Adipocyte (in vitro differentiated cells): ENCODE data around the gene PPP1R12C.

Experiments used
- DNase-seq: peaks from one replicate; pipeline ENCODE4 v3.0.0-alpha.2; 2015; ENCODE audit warnings: low read depth
- H3K27me3 ChIP-seq: replicated peaks from 2 replicates; pipeline ENCODE4 v1.7.0; 2013; ENCODE audit warnings: mild to moderate bottlenecking, low read length, moderate library complexity; ENCODE audit not compliant: control insufficient read depth, insufficient read depth
- H3K36me3 ChIP-seq: 2 replicates; pipeline ENCODE4 v1.7.0; 2013; ENCODE audit warnings: low read length, mild to moderate bottlenecking, moderate library complexity; ENCODE audit not compliant: control insufficient read depth, insufficient read depth, severe bottlenecking
- H3K4me1 ChIP-seq: 2 replicates; pipeline ENCODE4 v1.7.0; 2013; ENCODE audit warnings: mild to moderate bottlenecking, low read length, moderate library complexity; ENCODE audit not compliant: control insufficient read depth, insufficient read depth
- H3K4me3 ChIP-seq: 2 replicates; pipeline ENCODE4 v1.7.0; 2013; ENCODE audit warnings: mild to moderate bottlenecking, low read length, moderate library complexity
- H3K9ac ChIP-seq: 2 replicates; pipeline ENCODE4 v1.7.0; 2013; ENCODE audit warnings: mild to moderate bottlenecking, low read length, moderate library complexity
- H3K9me3 ChIP-seq: 2 replicates; pipeline ENCODE4 v1.7.0; 2013; ENCODE audit warnings: mild to moderate bottlenecking, low read length, moderate library complexity; ENCODE audit not compliant: control insufficient read depth

Gene PPP1R12C

DNA sequence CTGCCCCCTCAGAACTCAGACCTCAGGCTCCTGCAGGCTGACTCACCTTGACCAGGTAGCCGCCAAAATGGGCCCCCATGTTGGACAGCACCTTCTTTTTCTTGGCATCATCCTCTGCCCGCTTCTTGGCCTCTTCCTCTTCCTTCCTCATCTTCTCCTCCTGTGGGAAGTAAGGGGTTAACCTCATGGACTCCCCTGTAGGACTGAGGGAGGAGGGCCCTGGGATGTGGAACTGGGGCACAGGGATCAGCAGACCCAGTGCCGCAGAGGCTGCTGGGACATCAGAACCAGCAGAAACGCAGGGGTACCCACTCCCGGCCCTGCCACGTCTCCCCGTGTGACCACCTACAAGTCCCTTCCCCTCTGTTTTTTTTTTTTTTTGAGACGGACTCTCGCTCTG, 20.5 kb upstream of the PPP1R12C start:
- Histone ChIP-seq H3K9ac (no peak overlapping the region), H3K27me3 (peaks cover 47% of the 10 kb centered on the region), H3K9me3 (no peaks in the 10 kb centered on the region), H3K36me3 (no peaks in the 10 kb centered on the region), H3K4me3 (no peak overlapping the region), H3K4me1 (no peaks in the 10 kb centered on the region)
- no peak for DNase-seq

DNA sequence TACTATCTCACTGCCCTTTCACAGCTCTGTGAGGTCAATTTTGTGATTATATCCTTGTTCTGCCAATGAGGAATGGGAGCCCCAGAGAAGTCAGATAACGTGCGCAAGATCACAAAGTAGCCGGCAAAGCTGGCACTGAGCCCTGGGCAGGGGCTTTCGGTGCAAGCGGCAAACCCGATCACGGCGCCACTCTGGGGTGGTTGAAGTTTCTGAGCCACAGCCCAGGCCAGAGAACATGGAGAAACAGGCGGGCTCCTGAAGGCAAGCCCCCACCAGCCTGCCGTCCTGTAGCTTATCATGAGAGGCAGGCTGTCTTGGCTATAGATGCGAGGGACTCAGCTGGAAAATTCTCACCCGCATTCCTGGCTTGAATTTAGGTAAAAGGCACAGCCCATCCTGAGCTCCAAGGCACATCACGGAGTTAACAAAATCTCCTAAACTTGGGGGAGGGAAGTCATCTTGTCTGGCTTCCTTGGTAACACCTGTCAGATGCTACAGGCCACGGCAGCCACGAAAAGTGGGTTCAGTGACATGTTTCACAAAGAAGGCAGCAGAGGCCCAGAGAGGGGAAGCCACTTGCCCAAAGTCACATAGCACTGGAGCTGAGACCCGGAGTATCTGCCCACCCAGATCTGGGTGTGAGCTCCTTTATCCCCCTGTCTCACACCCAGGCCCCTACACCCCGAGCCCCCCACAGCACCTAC, 19.1 kb upstream of the PPP1R12C start:
- Histone ChIP-seq H3K27me3 (peaks cover 43% of the 10 kb centered on the region), H3K9ac (no peak overlapping the region)

DNA sequence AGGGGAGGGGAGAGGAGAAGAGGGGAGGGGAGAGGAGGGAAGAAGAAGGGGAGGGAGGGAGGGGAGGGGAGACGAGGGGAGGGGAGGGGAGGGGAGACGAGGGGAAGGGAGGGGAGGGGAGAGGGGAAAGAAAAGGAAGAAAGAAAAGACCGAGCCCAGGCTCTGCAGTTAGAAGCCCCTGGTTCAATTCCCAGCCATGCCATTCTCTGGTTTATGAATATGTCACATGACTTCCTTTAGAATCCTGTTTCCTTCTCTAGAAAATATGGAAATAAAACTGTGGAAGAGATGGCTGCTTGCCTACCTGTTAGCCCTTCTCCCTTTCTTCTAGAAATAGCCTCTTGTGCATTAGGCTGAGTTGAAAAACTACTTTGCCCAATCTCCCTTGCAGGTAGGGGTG, 17.3 kb upstream of the PPP1R12C start:
- Histone ChIP-seq H3K36me3 (no peaks in the 10 kb centered on the region), H3K9me3 (no peaks in the 10 kb centered on the region), H3K4me1 (no peaks in the 10 kb centered on the region), H3K27me3 (peaks cover 39% of the 10 kb centered on the region), H3K9ac (no peak overlapping the region), H3K4me3 (no peak overlapping the region)
- no peak for DNase-seq

More for the DNA sequence above, 19.1 kb upstream of the PPP1R12C start:
- Histone ChIP-seq H3K4me1 (no peaks in the 10 kb centered on the region), H3K36me3 (no peaks in the 10 kb centered on the region), H3K4me3 (no peak overlapping the region), H3K9me3 (no peaks in the 10 kb centered on the region)
- DNase-seq = no peak

DNA sequence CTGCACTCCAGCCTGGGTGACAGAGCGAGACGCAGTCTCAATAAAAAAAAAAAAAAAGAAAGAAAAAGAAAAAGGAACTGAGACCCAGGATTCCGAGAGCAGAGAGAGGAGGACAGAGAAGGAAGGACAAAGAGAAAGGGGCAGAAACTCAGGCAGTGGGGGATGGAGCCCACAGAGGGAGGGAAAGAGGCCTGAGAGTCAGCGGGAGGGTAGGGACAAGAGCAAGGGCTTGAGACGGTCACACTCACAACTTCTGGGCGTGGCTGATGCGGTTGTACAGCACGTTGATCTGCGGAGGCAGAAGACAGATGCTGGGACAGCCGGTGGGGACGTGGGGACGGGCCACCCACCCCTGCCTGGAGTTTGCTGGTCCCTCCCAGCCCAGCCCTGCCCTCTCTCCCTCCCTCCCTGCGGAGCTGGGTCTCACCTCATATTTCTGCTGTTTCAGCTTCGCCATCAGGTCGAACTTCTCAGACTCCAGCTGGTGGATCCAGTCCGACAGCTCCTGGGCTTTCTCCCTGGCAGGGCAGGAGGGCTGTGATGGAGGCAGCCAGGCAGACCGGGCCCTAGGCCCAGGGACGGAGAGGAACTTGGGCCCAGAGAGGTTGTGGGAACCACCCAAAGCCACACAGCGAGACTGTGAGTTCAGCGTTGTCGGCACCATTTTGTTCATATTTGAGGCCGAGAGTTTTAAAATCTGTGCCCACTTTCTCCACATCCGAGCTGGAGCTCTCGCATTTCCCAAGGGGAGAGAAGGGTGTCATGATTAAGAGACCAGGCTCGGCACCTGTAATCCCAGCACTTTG, 16.4 kb upstream of the PPP1R12C start:
- Histone ChIP-seq H3K4me3 (no peak overlapping the region), H3K27me3 (peaks cover 39% of the 10 kb centered on the region), H3K9me3 (no peaks in the 10 kb centered on the region), H3K36me3 (no peaks in the 10 kb centered on the region), H3K4me1 (no peaks in the 10 kb centered on the region), H3K9ac (no peak overlapping the region)
- no peak for DNase-seq

- H3K4me3 ChIP-seq = no peak overlapping the region
- no peak overlapping the region for H3K9ac ChIP-seq
- H3K4me1 ChIP-seq = no peaks in the 10 kb centered on the region
- no peaks in the 10 kb centered on the region for H3K36me3 ChIP-seq
- H3K9me3 ChIP-seq = no peaks in the 10 kb centered on the region
- peaks cover 30% of the 10 kb centered on the region for H3K27me3 ChIP-seq
- DNase-seq = no peak
These were observed 15.2 kb upstream of the PPP1R12C start for GRCh38 chr19:55132453-55133129.

DNA sequence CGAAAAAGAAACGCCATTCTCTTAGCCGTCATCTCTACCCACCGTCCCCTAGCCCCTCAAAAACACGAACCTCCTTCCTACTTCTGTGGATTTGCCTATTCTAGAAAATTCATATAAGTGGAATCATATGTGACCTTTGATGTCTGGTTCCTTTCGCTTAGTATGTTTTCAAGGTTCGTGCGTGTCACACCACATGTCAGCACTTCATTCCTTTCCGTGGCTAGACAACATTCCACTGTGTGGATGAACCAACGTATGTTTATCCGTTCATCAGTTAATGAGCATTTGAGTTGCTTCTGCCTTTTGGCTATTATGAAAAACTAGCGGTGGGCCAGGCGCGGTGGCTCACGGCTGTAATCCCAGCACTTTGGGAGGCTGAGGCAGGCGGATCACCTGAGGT, 14.0 kb upstream of the PPP1R12C start:
- H3K36me3 ChIP-seq = no peaks in the 10 kb centered on the region
- H3K4me1 ChIP-seq = no peaks in the 10 kb centered on the region
- H3K4me3 ChIP-seq = no peak overlapping the region
- DNase-seq = no peak
- no peaks in the 10 kb centered on the region for H3K9me3 ChIP-seq
- H3K9ac ChIP-seq = no peak overlapping the region
- H3K27me3 ChIP-seq = peaks cover 23% of the 10 kb centered on the region

GRCh38 chr19:55119053-55119452, 1.6 kb upstream of the PPP1R12C start:
- Histone ChIP-seq H3K9ac (peak overlapping the region; percentile 90), H3K4me1 (peaks cover 19% of the 10 kb centered on the region), H3K4me3 (peak overlapping the region; percentile 87), H3K27me3 (peaks cover 8% of the 10 kb centered on the region), H3K36me3 (no peaks in the 10 kb centered on the region), H3K9me3 (no peaks in the 10 kb centered on the region)
- DNase-seq = no peak

- Histone ChIP-seq H3K4me3 (peak overlapping the region; percentile 87), H3K4me1 (peaks cover 22% of the 10 kb centered on the region), H3K9ac (peak overlapping the region; percentile 90), H3K36me3 (no peaks in the 10 kb centered on the region), H3K9me3 (no peaks in the 10 kb centered on the region), H3K27me3 (peaks cover 3% of the 10 kb centered on the region)
- no peak for DNase-seq
These were observed 1.1 kb upstream of the PPP1R12C start for GRCh38 chr19:55118401-55118991.

DNA sequence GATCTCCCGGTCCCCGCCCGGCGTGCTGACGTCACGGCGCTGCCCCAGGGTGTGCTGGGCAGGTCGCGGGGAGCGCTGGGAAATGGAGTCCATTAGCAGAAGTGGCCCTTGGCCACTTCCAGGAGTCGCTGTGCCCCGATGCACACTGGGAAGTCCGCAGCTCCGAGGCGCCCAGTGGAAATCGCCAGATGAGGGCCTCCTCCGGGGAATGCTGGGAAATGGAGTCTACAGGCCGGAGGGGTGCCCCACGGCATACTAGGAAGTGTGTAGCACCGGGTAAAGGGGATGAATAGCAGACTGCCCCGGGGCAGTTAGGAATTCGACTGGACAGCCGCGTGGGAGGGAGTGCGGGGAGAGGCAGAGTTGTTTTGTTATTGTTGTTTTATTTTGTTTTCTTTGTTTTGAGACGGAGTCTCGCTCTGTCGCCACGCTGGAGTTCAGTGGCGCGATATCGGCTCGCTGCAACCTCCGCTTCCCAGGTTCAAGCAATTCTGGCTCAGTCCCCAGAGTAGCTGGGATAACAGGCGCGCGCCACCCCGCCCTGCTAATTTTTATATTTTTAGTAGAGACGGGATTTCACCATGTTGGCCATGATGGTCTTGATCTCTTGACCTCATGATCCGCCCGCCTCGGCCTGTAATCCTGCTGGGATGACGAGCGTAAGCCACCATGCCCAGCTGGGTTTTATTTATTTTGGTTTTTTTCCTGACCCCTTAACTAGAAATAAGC, 390 bp upstream of the PPP1R12C start:
- no peaks in the 10 kb centered on the region for H3K36me3 ChIP-seq
- H3K27me3 ChIP-seq = peaks cover under 1% of the 10 kb centered on the region
- DNase-seq = peak; percentile 99
- H3K4me1 ChIP-seq = peaks cover 27% of the 10 kb centered on the region
- H3K9me3 ChIP-seq = no peaks in the 10 kb centered on the region
- H3K9ac ChIP-seq = peak overlapping the region; percentile 90
- peak overlapping the region; percentile 87 for H3K4me3 ChIP-seq

- Histone ChIP-seq H3K4me1 (peaks cover 31% of the 10 kb centered on the region), H3K36me3 (peaks cover 4% of the 10 kb centered on the region), H3K27me3 (no peaks in the 10 kb centered on the region), H3K4me3 (peak overlapping the region; percentile 93), H3K9me3 (no peaks in the 10 kb centered on the region), H3K9ac (peak overlapping the region; percentile 94)
- peak; percentile 84 for DNase-seq
These were observed 1.1 kb downstream of the PPP1R12C start for GRCh38 chr19:55116232-55116858.
